Measurements from ENCODE around the gene OVOL3.

The OVOL3 gene

DNA sequence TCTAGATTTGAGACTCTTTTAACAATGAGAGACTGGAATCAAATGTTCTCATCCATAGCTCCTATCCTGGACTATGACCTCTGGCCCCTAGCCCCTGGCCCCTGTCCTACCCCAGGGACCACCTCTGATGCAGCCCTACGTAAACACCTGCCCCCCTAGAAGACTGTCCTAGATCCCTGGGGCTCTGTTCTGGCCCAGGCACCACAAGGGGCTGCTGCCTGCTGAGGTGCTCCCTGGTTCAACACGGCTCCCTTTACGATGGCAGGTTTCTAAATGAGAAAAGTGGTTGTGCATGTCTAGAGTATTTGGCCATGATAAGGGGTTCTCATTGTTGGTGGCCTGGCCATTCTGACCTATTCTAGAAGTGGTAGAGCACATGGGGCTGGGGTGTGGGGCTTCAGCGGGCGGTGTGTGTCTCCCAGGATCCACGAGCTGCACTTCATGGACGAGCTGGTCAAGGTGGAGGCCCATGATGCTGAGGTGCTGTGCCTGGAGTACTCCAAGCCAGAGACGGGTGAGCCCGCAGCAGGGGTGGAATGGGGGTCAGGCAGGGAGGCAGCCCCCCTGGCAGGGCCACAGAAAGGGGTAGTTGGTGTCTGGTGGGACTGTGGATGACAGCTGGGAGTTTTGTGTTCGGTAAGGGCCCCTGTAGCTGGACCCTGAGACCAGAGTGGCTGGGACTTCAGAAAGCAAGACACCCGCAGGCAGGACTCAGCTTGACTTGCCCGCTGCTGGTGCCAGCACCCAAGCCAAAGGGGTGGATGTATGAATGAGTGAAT, 26.5 kb upstream of the OVOL3 start:
- Histone ChIP-seq H3K9ac (ENCODE audit: low read length) (no peak overlapping the region), H3K36me3 (ENCODE audit: control insufficient read depth, insufficient read depth, low read length, severe bottlenecking) (no peaks in the 10 kb centered on the region), H3K9me3 (ENCODE audit: control insufficient read depth, low read length) (no peaks in the 10 kb centered on the region), H3K4me3 (ENCODE audit: low read length) (no peak overlapping the region), H3K27me3 (replicated peaks; ENCODE audit: control insufficient read depth, insufficient read depth, low read length) (no peaks in the 10 kb centered on the region), H3K4me1 (ENCODE audit: control insufficient read depth, insufficient read depth, low read length) (peaks cover 12% of the 10 kb centered on the region)
- DNase-seq (ENCODE audit: low read depth), result no peak

DNA sequence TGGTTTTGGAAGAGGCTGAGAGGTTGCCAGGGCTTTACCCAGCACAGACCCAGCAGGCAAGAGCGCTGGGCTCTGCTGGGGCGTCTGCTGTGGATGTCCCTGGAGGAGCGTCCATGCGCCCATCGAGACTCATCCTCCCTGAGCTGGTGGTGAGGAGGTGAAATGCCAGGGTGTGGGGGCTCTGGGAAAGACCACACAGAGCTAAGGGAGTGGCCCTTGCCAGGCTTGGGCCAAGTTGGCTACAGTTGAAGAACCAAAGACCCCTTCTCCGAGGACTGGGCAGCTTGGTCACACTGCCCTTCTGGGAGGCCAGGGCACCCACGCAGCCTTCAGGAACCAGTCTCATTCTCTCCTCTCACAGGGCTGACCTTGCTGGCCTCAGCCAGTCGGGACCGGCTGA, 24.6 kb upstream of the OVOL3 start:
- Histone ChIP-seq H3K9ac (ENCODE audit: low read length) (no peak overlapping the region), H3K9me3 (ENCODE audit: control insufficient read depth, low read length) (no peaks in the 10 kb centered on the region), H3K36me3 (ENCODE audit: control insufficient read depth, insufficient read depth, low read length, severe bottlenecking) (no peaks in the 10 kb centered on the region), H3K4me1 (ENCODE audit: control insufficient read depth, insufficient read depth, low read length) (peaks cover 9% of the 10 kb centered on the region), H3K4me3 (ENCODE audit: low read length) (no peak overlapping the region), H3K27me3 (replicated peaks; ENCODE audit: control insufficient read depth, insufficient read depth, low read length) (no peaks in the 10 kb centered on the region)
- no peak for DNase-seq (ENCODE audit: low read depth)

DNA sequence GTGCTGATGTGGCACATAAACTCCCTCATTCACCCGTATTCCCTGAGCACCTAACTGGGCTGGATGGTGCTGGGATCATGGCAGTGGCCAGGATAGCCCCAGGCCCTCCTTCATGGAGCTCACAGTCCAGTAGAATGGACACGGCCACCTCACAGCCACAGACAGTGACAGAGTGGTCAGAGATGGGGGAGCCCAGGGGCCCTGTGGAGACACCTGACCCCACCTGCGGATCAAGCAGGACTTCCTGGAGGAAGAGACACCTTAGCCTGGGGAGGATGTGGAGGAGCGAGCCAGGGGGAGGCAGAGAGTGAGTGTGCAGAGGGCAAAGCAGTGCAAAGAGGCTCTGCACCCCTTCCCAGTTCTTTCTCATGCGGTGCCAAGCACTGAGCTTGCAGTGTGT, 21.1 kb upstream of the OVOL3 start:
- H3K36me3 ChIP-seq (ENCODE audit: control insufficient read depth, insufficient read depth, low read length, severe bottlenecking), result no peaks in the 10 kb centered on the region
- H3K9me3 ChIP-seq (ENCODE audit: control insufficient read depth, low read length), result no peaks in the 10 kb centered on the region
- DNase-seq (ENCODE audit: low read depth), result no peak
- no peaks in the 10 kb centered on the region for H3K4me1 ChIP-seq (ENCODE audit: control insufficient read depth, insufficient read depth, low read length)
- H3K9ac ChIP-seq (ENCODE audit: low read length), result no peak overlapping the region
- no peaks in the 10 kb centered on the region for H3K27me3 ChIP-seq (replicated peaks; ENCODE audit: control insufficient read depth, insufficient read depth, low read length)
- no peak overlapping the region for H3K4me3 ChIP-seq (ENCODE audit: low read length)

DNA sequence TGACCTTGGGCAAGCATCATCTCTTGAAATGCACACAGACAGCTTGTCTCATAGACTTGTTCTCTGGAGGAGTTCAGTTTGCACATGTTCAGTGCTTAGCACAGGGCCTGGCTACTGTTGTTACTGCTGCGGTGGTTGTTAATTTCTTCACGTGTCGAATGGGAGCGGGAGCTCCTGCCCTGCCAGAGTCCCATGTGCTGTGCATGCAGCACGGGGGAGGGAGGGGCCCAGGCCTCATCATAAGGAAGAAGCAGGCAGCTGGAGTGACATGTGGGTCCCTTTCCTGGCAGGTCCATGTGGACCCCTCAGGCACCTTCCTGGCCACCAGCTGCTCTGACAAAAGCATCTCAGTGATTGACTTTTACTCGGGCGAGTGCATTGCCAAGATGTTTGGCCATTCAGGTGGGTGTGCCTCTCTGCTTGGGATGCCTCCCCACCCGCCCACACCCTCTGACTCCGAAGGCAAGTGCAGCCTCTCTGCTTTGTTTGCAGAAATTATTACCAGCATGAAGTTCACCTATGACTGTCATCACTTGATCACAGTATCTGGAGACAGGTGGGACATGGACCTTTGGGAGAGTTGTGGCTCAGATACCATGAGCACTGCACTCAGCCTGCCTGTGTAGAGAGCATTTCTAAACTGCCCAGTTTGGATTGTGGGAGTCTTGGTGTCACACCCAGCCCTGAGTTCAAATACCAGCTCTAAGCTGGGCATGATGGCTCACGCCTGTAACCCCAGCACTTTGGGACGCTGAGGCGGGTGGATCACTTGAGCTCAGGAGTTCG, 19.8 kb upstream of the OVOL3 start:
- Histone ChIP-seq H3K27me3 (replicated peaks; ENCODE audit: control insufficient read depth, insufficient read depth, low read length) (no peaks in the 10 kb centered on the region), H3K4me1 (ENCODE audit: control insufficient read depth, insufficient read depth, low read length) (no peaks in the 10 kb centered on the region), H3K9ac (ENCODE audit: low read length) (no peak overlapping the region), H3K9me3 (ENCODE audit: control insufficient read depth, low read length) (no peaks in the 10 kb centered on the region), H3K36me3 (ENCODE audit: control insufficient read depth, insufficient read depth, low read length, severe bottlenecking) (no peaks in the 10 kb centered on the region), H3K4me3 (ENCODE audit: low read length) (no peak overlapping the region)
- DNase-seq (ENCODE audit: low read depth), result no peak

DNA sequence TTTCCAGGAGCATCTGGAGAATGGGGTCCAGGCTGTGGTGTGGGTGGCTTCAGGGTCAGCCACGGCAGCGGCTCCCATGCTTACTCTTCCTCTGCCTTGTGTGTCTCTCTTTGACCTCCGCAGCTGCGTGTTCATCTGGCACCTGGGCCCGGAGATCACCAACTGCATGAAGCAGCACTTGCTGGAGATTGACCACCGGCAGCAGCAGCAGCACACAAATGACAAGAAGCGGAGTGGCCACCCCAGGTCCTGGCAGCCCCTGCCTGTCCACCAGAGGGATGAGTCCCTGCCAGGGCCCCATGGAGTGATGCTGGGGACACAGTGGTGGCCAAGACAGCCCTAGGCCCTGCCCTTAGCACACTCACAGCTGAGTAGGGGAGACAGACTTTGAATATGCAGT, 18.4 kb upstream of the OVOL3 start:
- no peaks in the 10 kb centered on the region for H3K27me3 ChIP-seq (replicated peaks; ENCODE audit: control insufficient read depth, insufficient read depth, low read length)
- H3K4me3 ChIP-seq (ENCODE audit: low read length), result no peak overlapping the region
- H3K9me3 ChIP-seq (ENCODE audit: control insufficient read depth, low read length), result no peaks in the 10 kb centered on the region
- no peak overlapping the region for H3K9ac ChIP-seq (ENCODE audit: low read length)
- H3K4me1 ChIP-seq (ENCODE audit: control insufficient read depth, insufficient read depth, low read length), result no peaks in the 10 kb centered on the region
- no peak for DNase-seq (ENCODE audit: low read depth)
- no peaks in the 10 kb centered on the region for H3K36me3 ChIP-seq (ENCODE audit: control insufficient read depth, insufficient read depth, low read length, severe bottlenecking)

DNA sequence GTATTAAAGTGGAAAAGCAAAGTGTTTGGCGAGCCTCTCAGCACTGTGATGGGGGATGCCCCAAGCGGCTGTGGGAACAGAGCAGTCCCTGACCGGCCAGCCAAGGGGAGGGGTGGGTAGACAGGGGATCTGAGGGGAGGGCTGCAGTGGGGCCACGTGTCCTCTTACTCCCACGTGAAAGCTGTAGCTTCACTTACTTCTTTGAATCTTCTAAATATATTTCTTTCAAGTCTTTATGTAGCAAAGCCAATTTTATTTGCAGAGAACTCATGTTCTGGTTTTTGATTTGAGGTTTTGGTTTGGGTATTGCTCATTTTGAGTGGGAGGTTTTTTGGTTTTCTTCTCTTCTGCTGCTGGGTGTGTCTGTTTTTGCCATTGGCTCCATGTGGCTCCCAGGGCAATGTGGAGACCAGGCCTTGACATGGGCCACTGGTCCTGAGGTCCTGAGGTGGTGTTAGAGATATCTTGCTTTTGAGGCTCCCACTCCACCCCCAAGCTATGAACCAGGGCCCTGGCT, 17.7 kb upstream of the OVOL3 start:
- no peak for DNase-seq (ENCODE audit: low read depth)
- Histone ChIP-seq H3K4me1 (ENCODE audit: control insufficient read depth, insufficient read depth, low read length) (no peaks in the 10 kb centered on the region), H3K9ac (ENCODE audit: low read length) (no peak overlapping the region), H3K4me3 (ENCODE audit: low read length) (no peak overlapping the region), H3K27me3 (replicated peaks; ENCODE audit: control insufficient read depth, insufficient read depth, low read length) (no peaks in the 10 kb centered on the region), H3K9me3 (ENCODE audit: control insufficient read depth, low read length) (no peaks in the 10 kb centered on the region), H3K36me3 (ENCODE audit: control insufficient read depth, insufficient read depth, low read length, severe bottlenecking) (no peaks in the 10 kb centered on the region)

DNA sequence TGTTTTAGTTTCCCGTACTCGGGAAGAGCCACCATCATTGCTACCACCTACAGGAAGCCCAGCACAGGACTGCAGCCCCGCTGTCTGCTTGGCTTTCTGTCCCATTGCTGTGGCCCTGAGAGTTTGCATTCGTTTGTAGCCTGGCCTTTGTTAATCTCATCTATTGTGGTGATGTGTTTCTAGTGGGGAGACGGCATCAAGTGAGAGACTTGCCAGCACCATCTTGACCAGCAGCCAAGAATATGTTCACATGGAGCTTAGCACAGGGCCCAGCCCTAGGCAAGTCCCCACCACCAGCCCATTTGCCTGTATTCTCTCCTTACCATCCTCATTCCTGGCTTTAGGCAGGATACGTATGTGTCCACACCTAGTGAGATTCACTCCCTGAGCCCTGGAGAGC, 17.3 kb upstream of the OVOL3 start:
- no peak for DNase-seq (ENCODE audit: low read depth)
- Histone ChIP-seq H3K4me1 (ENCODE audit: control insufficient read depth, insufficient read depth, low read length) (no peaks in the 10 kb centered on the region), H3K36me3 (ENCODE audit: control insufficient read depth, insufficient read depth, low read length, severe bottlenecking) (no peaks in the 10 kb centered on the region)

DNA sequence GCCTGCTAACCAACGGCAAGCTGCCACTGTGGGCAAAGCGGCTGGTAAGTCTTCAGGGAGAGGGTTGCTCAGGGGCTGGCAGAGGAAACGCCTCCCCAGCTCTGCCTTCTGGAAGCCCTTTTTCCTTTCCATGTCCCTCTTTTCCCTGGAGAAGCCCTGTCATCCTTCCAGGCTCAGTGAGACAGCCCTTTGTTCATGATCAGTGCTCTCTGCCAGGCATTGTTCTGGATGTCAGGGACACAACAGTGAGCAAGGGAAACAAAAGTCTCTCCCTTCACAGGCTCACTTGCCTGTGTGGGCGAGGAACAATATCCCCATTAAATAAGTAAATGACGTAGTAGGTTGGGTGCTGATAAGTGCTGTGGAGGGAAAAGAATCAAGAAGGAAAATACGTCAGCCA, 13.9 kb upstream of the OVOL3 start:
- H3K9me3 ChIP-seq (ENCODE audit: control insufficient read depth, low read length), result no peaks in the 10 kb centered on the region
- H3K9ac ChIP-seq (ENCODE audit: low read length), result no peak overlapping the region
- no peak for DNase-seq (ENCODE audit: low read depth)
- H3K27me3 ChIP-seq (replicated peaks; ENCODE audit: control insufficient read depth, insufficient read depth, low read length), result no peaks in the 10 kb centered on the region
- H3K4me3 ChIP-seq (ENCODE audit: low read length), result no peak overlapping the region
- no peaks in the 10 kb centered on the region for H3K36me3 ChIP-seq (ENCODE audit: control insufficient read depth, insufficient read depth, low read length, severe bottlenecking)
- H3K4me1 ChIP-seq (ENCODE audit: control insufficient read depth, insufficient read depth, low read length), result no peaks in the 10 kb centered on the region

More for the DNA sequence above, 17.3 kb upstream of the OVOL3 start:
- H3K9me3 ChIP-seq (ENCODE audit: control insufficient read depth, low read length), result no peaks in the 10 kb centered on the region
- H3K27me3 ChIP-seq (replicated peaks; ENCODE audit: control insufficient read depth, insufficient read depth, low read length), result no peaks in the 10 kb centered on the region
- no peak overlapping the region for H3K9ac ChIP-seq (ENCODE audit: low read length)
- no peak overlapping the region for H3K4me3 ChIP-seq (ENCODE audit: low read length)

DNA sequence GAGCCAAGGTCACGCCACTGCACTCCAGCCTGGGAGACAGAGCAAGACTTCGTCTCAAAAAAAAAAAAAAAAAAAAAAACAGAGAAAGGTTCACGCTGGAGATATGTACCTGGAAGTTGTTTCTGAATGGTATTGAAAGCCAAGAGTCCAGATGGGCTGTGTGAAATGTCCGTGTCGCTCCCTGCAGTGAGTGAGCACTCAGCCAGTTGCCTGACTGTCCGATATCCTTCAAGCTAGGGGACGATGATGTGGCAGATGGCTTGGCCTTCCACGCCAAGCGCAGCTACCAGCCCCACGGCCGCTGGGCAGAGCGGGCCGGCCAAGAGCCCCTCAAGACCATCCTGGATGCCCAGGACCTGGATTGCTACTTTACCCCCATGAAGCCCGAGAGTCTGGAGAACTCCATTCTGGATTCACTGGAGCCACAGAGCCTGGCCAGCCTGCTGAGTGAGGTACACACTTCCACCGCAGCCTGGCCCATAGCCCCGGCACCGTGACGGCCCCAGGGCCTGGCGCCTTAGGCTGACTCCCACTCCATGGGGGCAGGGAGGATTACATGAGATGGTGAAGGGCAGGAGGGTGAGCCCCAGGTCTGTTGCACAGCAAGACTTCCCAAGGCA, 11.7 kb upstream of the OVOL3 start:
- H3K9me3 ChIP-seq (ENCODE audit: control insufficient read depth, low read length), result no peaks in the 10 kb centered on the region
- no peak overlapping the region for H3K9ac ChIP-seq (ENCODE audit: low read length)
- no peaks in the 10 kb centered on the region for H3K4me1 ChIP-seq (ENCODE audit: control insufficient read depth, insufficient read depth, low read length)
- no peaks in the 10 kb centered on the region for H3K36me3 ChIP-seq (ENCODE audit: control insufficient read depth, insufficient read depth, low read length, severe bottlenecking)
- DNase-seq (ENCODE audit: low read depth), result no peak
- H3K4me3 ChIP-seq (ENCODE audit: low read length), result no peak overlapping the region
- no peaks in the 10 kb centered on the region for H3K27me3 ChIP-seq (replicated peaks; ENCODE audit: control insufficient read depth, insufficient read depth, low read length)

DNA sequence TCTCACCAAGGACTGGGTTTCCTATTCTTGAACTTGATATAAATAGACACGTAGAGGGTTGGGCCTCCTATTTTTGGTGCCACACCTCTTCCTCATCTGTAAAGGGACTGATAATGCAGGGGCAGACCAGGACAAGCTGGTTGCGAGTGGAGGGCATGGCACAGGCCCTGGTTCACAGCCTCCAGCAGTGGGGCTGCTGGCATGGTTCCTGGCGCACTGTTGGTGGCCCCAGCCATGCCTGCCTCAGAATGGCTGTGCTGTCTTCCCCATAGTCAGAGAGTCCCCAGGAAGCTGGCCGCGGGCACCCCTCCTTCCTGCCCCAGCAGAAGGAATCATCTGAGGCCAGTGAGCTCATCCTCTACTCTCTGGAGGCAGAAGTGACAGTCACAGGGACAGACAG, 10.5 kb upstream of the OVOL3 start:
- no peaks in the 10 kb centered on the region for H3K36me3 ChIP-seq (ENCODE audit: control insufficient read depth, insufficient read depth, low read length, severe bottlenecking)
- H3K4me1 ChIP-seq (ENCODE audit: control insufficient read depth, insufficient read depth, low read length), result no peaks in the 10 kb centered on the region
- H3K27me3 ChIP-seq (replicated peaks; ENCODE audit: control insufficient read depth, insufficient read depth, low read length), result no peaks in the 10 kb centered on the region
- no peaks in the 10 kb centered on the region for H3K9me3 ChIP-seq (ENCODE audit: control insufficient read depth, low read length)
- no peak overlapping the region for H3K4me3 ChIP-seq (ENCODE audit: low read length)
- no peak for DNase-seq (ENCODE audit: low read depth)
- no peak overlapping the region for H3K9ac ChIP-seq (ENCODE audit: low read length)

DNA sequence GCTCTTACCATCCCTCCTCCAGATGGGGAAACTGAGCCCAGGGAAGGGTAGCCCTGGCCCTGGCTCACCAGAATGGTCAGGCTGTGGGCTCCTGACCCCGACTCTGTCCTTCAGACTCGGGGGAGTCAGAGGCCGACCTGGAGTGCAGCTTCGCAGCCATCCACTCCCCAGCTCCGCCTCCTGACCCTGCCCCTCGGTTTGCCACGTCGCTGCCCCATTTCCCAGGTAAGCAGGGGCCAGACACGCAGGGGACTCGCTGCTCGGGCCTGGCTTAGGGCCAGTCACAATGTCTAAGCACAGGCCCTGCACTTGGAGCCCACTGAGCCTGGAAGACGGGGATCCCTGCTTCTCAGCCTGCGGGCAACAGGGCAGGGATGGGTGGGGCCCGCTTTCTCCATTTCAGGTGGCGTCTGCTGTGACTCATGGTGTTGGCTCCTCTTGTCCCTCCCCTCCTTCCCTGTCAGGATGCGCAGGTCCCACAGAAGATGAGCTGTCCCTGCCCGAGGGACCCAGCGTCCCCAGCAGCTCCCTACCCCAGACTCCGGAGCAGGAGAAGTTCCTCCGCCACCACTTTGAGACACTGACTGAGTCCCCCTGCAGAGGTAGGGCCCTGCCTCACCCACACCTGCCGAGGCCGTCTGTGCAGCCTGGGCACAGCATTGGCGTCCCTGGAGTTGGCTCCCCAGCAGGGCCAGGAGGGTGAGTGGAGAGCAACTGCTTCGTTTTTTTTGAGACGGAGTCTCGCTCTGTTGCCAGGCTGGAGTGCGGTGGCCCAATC, 9.2 kb upstream of the OVOL3 start:
- no peaks in the 10 kb centered on the region for H3K36me3 ChIP-seq (ENCODE audit: control insufficient read depth, insufficient read depth, low read length, severe bottlenecking)
- H3K4me3 ChIP-seq (ENCODE audit: low read length), result no peak overlapping the region
- DNase-seq (ENCODE audit: low read depth), result no peak
- H3K9ac ChIP-seq (ENCODE audit: low read length), result no peak overlapping the region
- H3K4me1 ChIP-seq (ENCODE audit: control insufficient read depth, insufficient read depth, low read length), result no peaks in the 10 kb centered on the region
- no peaks in the 10 kb centered on the region for H3K27me3 ChIP-seq (replicated peaks; ENCODE audit: control insufficient read depth, insufficient read depth, low read length)
- H3K9me3 ChIP-seq (ENCODE audit: control insufficient read depth, low read length), result no peaks in the 10 kb centered on the region

All from adipocyte (in vitro differentiated cells).